ENCODE results near the gene PAX5.

- no peak for TF ChIP-seq CTCF (IDR thresholded peaks at IDR 0.05; ENCODE audit: low read depth, low read length, poor library complexity, severe bottlenecking)
- no peak for TF ChIP-seq EZH2phosphoT487 (IDR thresholded peaks at IDR 0.05; ENCODE audit: borderline replicate concordance, low read length)
These were observed 184.1 kb downstream of the PAX5 start for GRCh38 chr9:36849943-36850342.

All from DOHH2 (cell line).